Testis (tissue), 3 donors: Measurements from ENCODE around the gene METAP1D. TPM values are rescaled to one million over a fixed set of nuclear protein-coding genes. Genes with fewer than 3 reads are reported as not detected.

ENCODE experiments used
- DNase-seq: peaks from one replicate; pipeline ENCODE4 v3.0.0-alpha.2; 2019
- H3K27ac ChIP-seq, 2 donors: fragments of 200-600 bp; sonication (generic); one replicate each; pipeline ENCODE4 v1.5.1; 2019
- H3K27me3 ChIP-seq: fragments of 200-600 bp; sonication (generic); one replicate; pipeline ENCODE4 v1.5.1; 2019
- H3K36me3 ChIP-seq: fragments of 200-600 bp; sonication (generic); one replicate; pipeline ENCODE4 v1.5.1; 2017; ENCODE audit warnings: low read depth; ENCODE audit errors: missing control alignments
- H3K4me1 ChIP-seq: fragments of 200-600 bp; sonication (generic); one replicate; pipeline ENCODE4 v1.5.1; 2019
- H3K4me3 ChIP-seq, 2 donors: fragments of 200-600 bp; sonication (generic); one replicate each; pipeline ENCODE4 v1.5.1; 2017 to 2019
- H3K9me3 ChIP-seq: fragments of 200-600 bp; sonication (generic); one replicate; pipeline ENCODE4 v1.5.1; 2017
- POLR2A ChIP-seq: fragments of 450-650 bp; IDR thresholded peaks from one replicate; pipeline ENCODE4 v1.6.1; 2017; ENCODE audit warnings: antibody characterized with exemption, mild to moderate bottlenecking, moderate library complexity
- WGBS, 2 donors: methylation state at CpG; one replicate each; pipeline ENCODE4 v1.1.5; 2018; 5-methylcytosine and 5-hydroxymethylcytosine counted together
- intact Hi-C: fragments of 100-400 bp; cut with DNase I; formaldehyde crosslinking; loops from one replicate; pipeline ENCODE4 v1.15.1; 2023; ENCODE audit warnings: low total_unique reads
- polyA plus RNA-seq: library from polyadenylated mRNA; stranded (reverse); fragments of 350-450 nt; fragmentation: Illumina TruSeq; extraction: RNeasy Lipid Tissue Mini Kit (QIAGEN cat#74804); gene quantifications from one replicate; pipeline ENCODE4 v1.2.3, GENCODE V29; 2014; ENCODE audit warnings: low read depth, low replicate concordance; ENCODE audit not compliant: insufficient read depth
- total RNA-seq, 2 donors: library from RNA; depleted of rRNA; stranded (reverse); fragments of >200 nt; gene quantifications; one replicate each; pipeline ENCODE4 v1.2.3, GENCODE V29; 2016
- TF ChIP-seq, protein P1 (sequence below), 3 experiments: fragments of 450-650 bp in 2 of 3; fragments of 200-600 bp in 1 of 3; sonication (generic) in 1 of 3; IDR thresholded peaks; one replicate each; pipeline ENCODE4 v1.5.1; 2016 to 2019; ENCODE audit warnings: antibody characterized with exemption in 3 of 3, mild to moderate bottlenecking in 2 of 3, moderate library complexity in 1 of 3

METAP1D gene
- total and polyA plus RNA-seq, 3 donors from 2014 or later, result 4.5 to 15.3 (median 13.6) TPM

DNA sequence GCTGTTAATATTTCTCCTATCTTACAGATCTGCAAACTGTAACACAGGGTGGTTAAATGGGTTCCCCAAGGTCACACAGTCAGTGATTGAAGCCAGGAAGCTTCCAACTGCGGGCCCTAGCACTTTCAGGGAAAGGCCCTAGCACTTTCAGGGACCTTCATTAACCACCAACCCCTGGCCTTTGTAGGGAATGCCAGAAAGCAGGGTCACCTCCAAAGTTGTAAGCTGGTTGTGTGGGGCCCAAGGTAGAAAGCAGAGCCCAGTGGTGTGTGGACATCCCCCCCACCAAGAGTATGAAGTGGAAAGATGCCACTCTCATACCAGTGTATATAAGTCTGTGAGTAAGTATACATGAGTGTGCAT lies 98.5 kb downstream of the METAP1D start:
- DNase-seq, result no peak
- 61 to 80% methylated on average over 1 of the region's 1 CpG for WGBS, 2 donors
- intact Hi-C loops, result no loop called here
- H3K36me3 ChIP-seq, result no peaks in the 10 kb centered on the region
- no peak overlapping the region for H3K27ac ChIP-seq
- peaks cover 34% of the 10 kb centered on the region for H3K4me1 ChIP-seq
- H3K4me3 ChIP-seq, result no peak overlapping the region
- H3K9me3 ChIP-seq, result no peaks in the 10 kb centered on the region
- H3K27me3 ChIP-seq, result peaks cover 7% of the 10 kb centered on the region
- no peak for TF ChIP-seq POLR2A
- TF ChIP-seq, protein P1, sequence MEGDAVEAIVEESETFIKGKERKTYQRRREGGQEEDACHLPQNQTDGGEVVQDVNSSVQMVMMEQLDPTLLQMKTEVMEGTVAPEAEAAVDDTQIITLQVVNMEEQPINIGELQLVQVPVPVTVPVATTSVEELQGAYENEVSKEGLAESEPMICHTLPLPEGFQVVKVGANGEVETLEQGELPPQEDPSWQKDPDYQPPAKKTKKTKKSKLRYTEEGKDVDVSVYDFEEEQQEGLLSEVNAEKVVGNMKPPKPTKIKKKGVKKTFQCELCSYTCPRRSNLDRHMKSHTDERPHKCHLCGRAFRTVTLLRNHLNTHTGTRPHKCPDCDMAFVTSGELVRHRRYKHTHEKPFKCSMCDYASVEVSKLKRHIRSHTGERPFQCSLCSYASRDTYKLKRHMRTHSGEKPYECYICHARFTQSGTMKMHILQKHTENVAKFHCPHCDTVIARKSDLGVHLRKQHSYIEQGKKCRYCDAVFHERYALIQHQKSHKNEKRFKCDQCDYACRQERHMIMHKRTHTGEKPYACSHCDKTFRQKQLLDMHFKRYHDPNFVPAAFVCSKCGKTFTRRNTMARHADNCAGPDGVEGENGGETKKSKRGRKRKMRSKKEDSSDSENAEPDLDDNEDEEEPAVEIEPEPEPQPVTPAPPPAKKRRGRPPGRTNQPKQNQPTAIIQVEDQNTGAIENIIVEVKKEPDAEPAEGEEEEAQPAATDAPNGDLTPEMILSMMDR (IDR thresholded peaks at IDR 0.05), result no peak

DNA sequence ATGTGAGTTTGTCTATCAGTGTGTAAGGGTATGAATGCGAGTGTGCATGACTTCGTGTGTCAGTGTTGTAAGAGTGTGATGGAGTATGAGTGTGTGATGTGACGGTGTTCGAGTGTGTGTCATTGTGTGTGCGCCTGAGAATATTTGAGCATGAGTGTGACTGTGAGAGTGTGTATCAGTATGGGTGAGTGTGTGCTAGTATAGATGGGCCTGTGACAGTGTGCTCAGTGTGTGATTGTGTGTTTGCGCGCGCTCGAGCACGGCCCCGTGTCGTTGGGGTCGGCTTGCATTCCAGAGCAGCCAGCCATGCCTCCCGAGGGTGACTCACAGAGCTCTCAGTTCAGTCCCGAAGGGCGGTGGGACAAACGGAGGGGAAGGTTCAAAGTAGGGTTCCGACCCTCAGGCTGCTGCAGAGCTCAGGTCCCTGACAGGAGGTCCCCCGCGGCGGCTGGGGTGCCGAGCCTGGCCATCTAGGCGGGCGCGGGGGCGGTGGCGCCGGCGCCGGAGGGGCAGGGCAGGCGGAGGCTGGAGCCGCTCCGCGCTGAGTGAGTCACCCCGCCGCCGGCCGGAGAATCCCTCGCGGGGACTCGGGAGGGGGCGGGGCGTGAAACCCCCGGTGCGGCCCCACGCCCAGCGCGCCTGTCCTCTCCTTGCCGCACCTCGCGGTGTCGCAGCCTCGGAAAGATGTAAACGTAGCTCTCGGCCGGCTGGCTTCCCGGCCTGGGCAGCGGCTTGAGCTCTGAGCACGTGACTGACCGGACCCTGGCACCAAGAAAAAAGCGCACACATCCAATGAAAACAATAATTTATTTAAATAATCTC lies 99.1 kb downstream of the METAP1D start:
- WGBS, 2 donors, result 10 to 28% methylated on average over 22 to 47 of the region's 61 CpGs
- DNase-seq, result no peak
- Histone ChIP-seq H3K27me3 (peaks cover 7% of the 10 kb centered on the region), H3K9me3 (no peaks in the 10 kb centered on the region), H3K4me3 (no peak overlapping the region), H3K27ac (no peak overlapping the region), H3K4me1 (peaks cover 37% of the 10 kb centered on the region), H3K36me3 (no peaks in the 10 kb centered on the region)
- TF ChIP-seq, protein P1 (IDR thresholded peaks at IDR 0.05), result no peak
- no peak for TF ChIP-seq POLR2A
- intact Hi-C loops, result no loop called here

DNA sequence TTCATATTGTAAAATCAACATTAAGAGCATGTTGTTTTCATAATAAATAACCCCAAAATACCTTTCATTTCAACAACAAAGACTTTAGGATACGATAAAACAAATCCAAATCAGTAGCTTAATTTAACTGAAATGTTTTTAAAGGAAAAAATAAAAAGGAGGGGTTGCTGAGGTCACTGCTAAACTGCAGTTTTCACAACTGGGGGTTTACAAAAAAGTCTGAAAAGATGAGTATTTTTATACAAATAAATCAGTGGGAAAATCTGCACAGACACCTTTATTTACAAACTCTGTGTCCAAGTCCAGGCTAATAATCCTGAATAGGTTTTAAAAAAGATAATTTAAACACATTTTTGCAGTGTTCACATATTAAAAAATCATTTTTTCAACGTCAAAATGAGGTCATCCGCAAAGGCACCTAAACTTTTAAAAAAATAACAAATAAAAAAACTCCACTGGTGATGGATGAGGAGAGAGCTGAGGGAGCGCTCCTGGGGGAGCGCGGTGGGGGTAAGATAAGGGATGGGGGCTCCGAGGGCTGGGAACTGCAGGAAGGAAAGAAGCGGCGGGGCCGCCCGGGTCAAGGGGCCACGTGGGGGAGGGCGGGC lies 99.8 kb downstream of the METAP1D start:
- intact Hi-C loops, result loop anchor here (10.0 kb wide), 2 partner anchors 285 to 415 kb away; partner anchors contain the start of gene DYNC1I2
- Histone ChIP-seq H3K4me3 (no peak overlapping the region), H3K4me1 (peaks cover 37% of the 10 kb centered on the region), H3K9me3 (no peaks in the 10 kb centered on the region), H3K36me3 (no peaks in the 10 kb centered on the region), H3K27me3 (peaks cover 7% of the 10 kb centered on the region), H3K27ac (no peak overlapping the region)
- 9 to 11% methylated on average over 12 to 13 of the region's 13 CpGs for WGBS, 2 donors
- TF ChIP-seq POLR2A, result no peak
- TF ChIP-seq, protein P1 (IDR thresholded peaks at IDR 0.05), result no peak
- no peak for DNase-seq

DNA sequence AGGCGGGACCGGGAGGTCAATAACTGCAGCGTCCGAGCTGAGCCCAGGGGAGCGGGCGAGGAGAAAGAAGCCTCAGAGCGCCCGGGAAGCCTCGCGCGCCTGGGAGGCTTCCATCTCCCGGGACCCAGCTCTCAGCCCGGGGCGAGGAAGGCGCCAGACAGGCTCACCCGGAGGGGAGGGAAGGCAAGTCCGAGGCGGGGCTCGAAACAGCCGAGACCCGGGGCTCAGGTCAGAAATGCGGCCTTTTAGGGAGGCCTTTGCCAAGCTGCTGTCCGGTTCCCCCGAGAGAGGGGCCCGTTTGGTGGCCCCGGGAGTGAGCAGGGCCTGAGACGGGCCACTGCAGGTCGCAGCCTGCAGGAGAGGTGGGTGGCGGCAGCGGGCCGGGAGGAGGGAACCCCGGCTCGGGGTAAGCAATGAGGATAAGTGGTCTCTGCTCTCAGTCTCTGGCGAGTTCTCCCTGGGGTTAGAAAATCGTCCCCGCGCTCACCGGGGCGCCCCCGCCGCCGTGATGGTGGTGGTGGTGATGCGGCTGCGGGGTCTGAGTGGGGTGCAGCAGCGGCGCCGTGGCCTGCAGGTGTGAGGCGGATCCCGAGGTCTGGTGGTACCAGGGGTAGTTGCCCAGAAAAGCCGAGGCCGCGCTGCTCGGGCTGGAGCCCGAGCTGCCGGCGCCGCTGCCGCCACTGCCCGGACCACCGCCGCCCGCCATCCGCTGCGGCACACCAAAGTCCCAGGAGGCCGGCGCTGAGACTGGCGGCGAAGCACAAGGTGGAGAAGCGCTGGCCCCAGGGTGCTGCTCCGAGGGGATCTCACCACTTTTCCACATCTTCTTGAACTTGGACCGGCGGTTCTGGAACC lies 100.6 kb downstream of the METAP1D start:
- TF ChIP-seq POLR2A, result no peak
- TF ChIP-seq, protein P1 (IDR thresholded peaks at IDR 0.05), result no peak
- H3K36me3 ChIP-seq, result no peaks in the 10 kb centered on the region
- H3K9me3 ChIP-seq, result no peaks in the 10 kb centered on the region
- peaks cover 31% of the 10 kb centered on the region for H3K4me1 ChIP-seq
- no peak for DNase-seq
- no peak overlapping the region for H3K27ac ChIP-seq
- WGBS, 2 donors, result 7 to 16% methylated on average over 9 to 64 of the region's 72 CpGs
- peaks cover 7% of the 10 kb centered on the region for H3K27me3 ChIP-seq
- intact Hi-C loops, result loop anchor here (10.0 kb wide), 2 partner anchors 286 to 416 kb away; partner anchors contain the start of gene DYNC1I2
- H3K4me3 ChIP-seq, result no peak overlapping the region
